ENCODE results near the gene WDR33. TPM values are rescaled to one million over a fixed set of nuclear protein-coding genes. Genes with fewer than 3 reads are reported as not detected.
A peak's percentile ranks its signal among the peaks of the same experiment; 100 is the strongest.

The WDR33 gene
- total and polyA plus RNA-seq, 2 of the 4 experiments (the other 2 are of a cell fraction) = 19.6 to 41.2 TPM

DNA sequence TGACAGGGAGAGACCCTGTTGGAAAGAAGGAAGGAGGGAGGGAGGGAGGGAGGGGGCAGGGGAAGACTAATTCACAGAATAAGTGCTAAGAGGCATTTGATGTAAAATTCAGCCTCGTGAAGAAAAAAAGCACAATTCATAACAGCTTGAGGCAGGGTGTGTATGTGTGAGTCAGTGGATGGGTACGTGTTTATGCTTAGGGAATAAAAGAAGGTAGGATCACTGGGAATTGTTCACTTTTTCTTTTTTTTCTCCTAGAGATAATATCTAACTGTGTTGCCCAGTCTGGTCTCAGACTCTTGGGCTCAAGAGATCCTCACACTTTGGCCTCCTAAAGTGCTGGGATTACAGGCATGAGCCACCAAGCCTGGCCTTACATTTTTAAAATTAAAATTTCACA lies 39.2 kb downstream of the WDR33 start:
- TF ChIP-seq POLR2A (IDR thresholded peaks at IDR 0.05; ENCODE audit: low read depth, low read length) = no peak
- TF ChIP-seq MAFK (IDR thresholded peaks at IDR 0.05; ENCODE audit: low read depth, low read length) = no peak
- no peak for TF ChIP-seq MAZ (IDR thresholded peaks at IDR 0.05; ENCODE audit: borderline replicate concordance, low read depth, low read length)
- TF ChIP-seq, protein P1, sequence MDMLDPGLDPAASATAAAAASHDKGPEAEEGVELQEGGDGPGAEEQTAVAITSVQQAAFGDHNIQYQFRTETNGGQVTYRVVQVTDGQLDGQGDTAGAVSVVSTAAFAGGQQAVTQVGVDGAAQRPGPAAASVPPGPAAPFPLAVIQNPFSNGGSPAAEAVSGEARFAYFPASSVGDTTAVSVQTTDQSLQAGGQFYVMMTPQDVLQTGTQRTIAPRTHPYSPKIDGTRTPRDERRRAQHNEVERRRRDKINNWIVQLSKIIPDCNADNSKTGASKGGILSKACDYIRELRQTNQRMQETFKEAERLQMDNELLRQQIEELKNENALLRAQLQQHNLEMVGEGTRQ (IDR thresholded peaks at IDR 0.05; ENCODE audit: low read depth, low read length) = no peak
- TF ChIP-seq FOS (IDR thresholded peaks at IDR 0.05; ENCODE audit: low read depth, low read length) = no peak
- no CpG with 5 or more reads among the region's 2 CpGs for WGBS, 2 experiments (ENCODE audit: extremely low coverage in 2 of 2, insufficient read length in 1 of 2)
- Histone ChIP-seq H3K56ac (ENCODE audit: extremely low read depth, insufficient read depth, low read length) (no peak overlapping the region), H2AK9ac (replicated peaks; ENCODE audit: low read depth, low read length, poor library complexity) (no peak overlapping the region), H3K9ac (ENCODE audit: low read depth, low read length) (no peak overlapping the region), H2AK5ac (ENCODE audit: low read depth, low read length) (0 out of 2 replicates have a peak overlapping the region, but pooled peaks have one; percentile 8), H3K4ac (ENCODE audit: low read depth, low read length) (no peak overlapping the region; the same call in 1 of the 2 replicates), H2BK120ac (ENCODE audit: low read depth, low read length) (peak overlapping the region; percentile 11; the same call in 1 of the 2 replicates), H3K23ac (ENCODE audit: low read depth, low read length) (no peak overlapping the region), H3K27me3 (ENCODE audit: control insufficient read depth, insufficient read depth, low read length) (no peaks in the 10 kb centered on the region), H3K14ac (replicated peaks; ENCODE audit: low read depth, low read length) (no peak overlapping the region), H4K8ac (ENCODE audit: low read depth in 2 of 2, low read length in 2 of 2) (no peak overlapping the region), H3K4me2 (ENCODE audit: low read depth, low read length) (no peak overlapping the region), H3K4me1 (ENCODE audit: control insufficient read depth, insufficient read depth, low read length) (peaks cover 14% of the 10 kb centered on the region), H2AFZ (replicated peaks; ENCODE audit: low read length, poor library complexity) (no peak overlapping the region), H3K4me3 (ENCODE audit: insufficient read depth, low read depth, low read length) (no peak overlapping the region), H3K9me3 (ENCODE audit: control insufficient read depth, insufficient read depth, low read length) (no peaks in the 10 kb centered on the region), H4K91ac (ENCODE audit: insufficient read depth, low read depth, low read length) (no peak overlapping the region), H3K27ac (ENCODE audit: insufficient read depth, low read length) (peak overlapping the region; percentile 33; the same call in 1 of the 2 replicates), H4K20me1 (ENCODE audit: insufficient read depth, low read length) (peaks cover 38% of the 10 kb centered on the region), H3K9me1 (ENCODE audit: insufficient read depth, low read length) (peaks cover 9% of the 10 kb centered on the region), H4K5ac (ENCODE audit: low read depth, low read length) (no peak overlapping the region), H3K36me3 (ENCODE audit: control insufficient read depth, insufficient read depth, low read length) (peaks cover 12% of the 10 kb centered on the region), H2BK15ac (ENCODE audit: low read depth, low read length) (no peak overlapping the region), H3K79me1 (ENCODE audit: low read depth in 1 of 2, low read length in 2 of 2) (peaks cover 19 to 69% of the 10 kb centered on the region in 2 experiments; a peak in 3 of 4 replicates), H2BK5ac (ENCODE audit: low read depth, low read length, poor library complexity, severe bottlenecking) (peak overlapping the region; percentile 79), H3K18ac (ENCODE audit: low read depth, low read length) (peak overlapping the region; percentile 0; the same call in 1 of the 2 replicates), H2BK20ac (ENCODE audit: low read depth, low read length) (no peak overlapping the region)
- ATAC-seq (ENCODE audit: low read depth) (peak; percentile 50), DNase-seq (peak; percentile 70)
- no TSS peak for BruUV-seq (replicated peaks)
- POLR2A ChIA-PET (ENCODE audit: unreplicated experiment) = no interaction called here
- intact Hi-C loops (cut with micrococcal nuclease) (loop anchor here (5.0 kb wide), 1 partner anchor 36 kb away; no protein-coding TSS in a partner anchor), in situ Hi-C loops (cut with MboI; ENCODE audit: low sequenced_read_pairs) (no loop called here), dilution Hi-C loops (cut with HindIII; ENCODE audit: low sequenced_read_pairs, unreplicated experiment) (no loop called here)
- CTCF ChIA-PET = no interaction called here
